AG04449 (cell line): ENCODE measurements around the gene ZNF311.
"Not testable (repeated sequence)": the region's sequence is repeated elsewhere in the genome, so short reads cannot be mapped to it uniquely, and the experiment has no call there.

Experiments used
- CTCF ChIA-PET: fragments of 350-600 bp; formaldehyde crosslinking; extraction: SDS; loops from one replicate; lab custom pipeline; 2021; ENCODE audit warnings: antibody characterized with exemption; lab: Yijun Ruan, JAX
- POLR2A ChIA-PET: fragments of 400-600, 350-600 bp; formaldehyde crosslinking; extraction: SDS; loops from one replicate; lab custom pipeline; 2020; ENCODE audit warnings: antibody characterized with exemption, inconsistent platforms; lab: Yijun Ruan, JAX
- DNase-seq: peaks from one replicate; pipeline ENCODE4 v3.0.0-alpha.2; 2010; ENCODE audit warnings: low read depth, low spot score
- H3K4me3 ChIP-seq: 2 replicates; pipeline ENCODE4 v1.5.1; 2011; ENCODE audit warnings: low read depth, mild to moderate bottlenecking, control low read depth, low read length
- TF ChIP-seq, protein P1 (sequence below): IDR thresholded peaks from one replicate; pipeline ENCODE4 v1.5.1; 2011; ENCODE audit warnings: mild to moderate bottlenecking, moderate library complexity, low read length, control low read depth, inconsistent platforms; ENCODE audit not compliant: insufficient read depth; ENCODE audit errors: missing control alignments

Gene ZNF311

DNA sequence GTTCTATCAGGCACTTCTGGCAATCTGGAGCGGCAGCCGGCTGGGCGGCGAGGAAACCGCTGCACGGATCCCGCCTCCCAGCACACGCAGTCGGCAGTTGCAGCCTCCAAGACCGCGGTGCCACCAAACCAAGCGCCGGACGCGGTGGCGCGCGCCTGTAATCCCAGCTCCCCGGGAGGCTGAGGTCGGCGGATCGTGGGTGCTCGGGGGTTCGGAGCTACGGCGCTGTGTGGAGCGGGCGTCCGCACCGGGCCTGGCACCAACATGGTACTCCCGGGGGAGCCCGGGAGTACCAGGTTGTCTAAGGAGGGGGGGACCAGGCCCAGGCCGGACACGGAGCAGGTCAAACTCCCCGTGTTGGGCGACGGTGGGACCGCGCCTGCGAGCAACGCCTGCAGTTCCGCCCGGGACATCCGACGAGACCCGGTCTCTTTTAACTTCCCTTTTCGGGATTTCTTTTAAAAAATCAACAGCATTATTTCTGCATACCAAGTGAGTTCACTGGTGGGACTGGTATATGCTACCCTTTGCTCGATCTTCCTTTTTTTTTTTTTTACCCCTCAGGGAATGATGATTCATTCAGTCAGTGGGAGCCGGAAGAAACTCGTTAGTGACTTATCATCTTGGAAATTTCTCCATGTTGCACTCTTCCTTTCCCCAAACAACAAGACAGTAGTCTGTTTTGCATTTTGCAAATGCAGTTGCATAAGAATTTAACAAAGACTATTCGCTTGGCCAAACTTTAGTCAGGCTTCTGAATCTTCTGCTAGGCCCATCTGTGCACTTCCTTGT lies 27.6 kb downstream of the ZNF311 start:
- ChIA-PET POLR2A (no interaction called here), CTCF (no interaction called here)
- no peak for DNase-seq
- TF ChIP-seq, protein P1, sequence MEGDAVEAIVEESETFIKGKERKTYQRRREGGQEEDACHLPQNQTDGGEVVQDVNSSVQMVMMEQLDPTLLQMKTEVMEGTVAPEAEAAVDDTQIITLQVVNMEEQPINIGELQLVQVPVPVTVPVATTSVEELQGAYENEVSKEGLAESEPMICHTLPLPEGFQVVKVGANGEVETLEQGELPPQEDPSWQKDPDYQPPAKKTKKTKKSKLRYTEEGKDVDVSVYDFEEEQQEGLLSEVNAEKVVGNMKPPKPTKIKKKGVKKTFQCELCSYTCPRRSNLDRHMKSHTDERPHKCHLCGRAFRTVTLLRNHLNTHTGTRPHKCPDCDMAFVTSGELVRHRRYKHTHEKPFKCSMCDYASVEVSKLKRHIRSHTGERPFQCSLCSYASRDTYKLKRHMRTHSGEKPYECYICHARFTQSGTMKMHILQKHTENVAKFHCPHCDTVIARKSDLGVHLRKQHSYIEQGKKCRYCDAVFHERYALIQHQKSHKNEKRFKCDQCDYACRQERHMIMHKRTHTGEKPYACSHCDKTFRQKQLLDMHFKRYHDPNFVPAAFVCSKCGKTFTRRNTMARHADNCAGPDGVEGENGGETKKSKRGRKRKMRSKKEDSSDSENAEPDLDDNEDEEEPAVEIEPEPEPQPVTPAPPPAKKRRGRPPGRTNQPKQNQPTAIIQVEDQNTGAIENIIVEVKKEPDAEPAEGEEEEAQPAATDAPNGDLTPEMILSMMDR, result no peak
- H3K4me3 ChIP-seq, result peak overlapping the region; percentile 53

DNA sequence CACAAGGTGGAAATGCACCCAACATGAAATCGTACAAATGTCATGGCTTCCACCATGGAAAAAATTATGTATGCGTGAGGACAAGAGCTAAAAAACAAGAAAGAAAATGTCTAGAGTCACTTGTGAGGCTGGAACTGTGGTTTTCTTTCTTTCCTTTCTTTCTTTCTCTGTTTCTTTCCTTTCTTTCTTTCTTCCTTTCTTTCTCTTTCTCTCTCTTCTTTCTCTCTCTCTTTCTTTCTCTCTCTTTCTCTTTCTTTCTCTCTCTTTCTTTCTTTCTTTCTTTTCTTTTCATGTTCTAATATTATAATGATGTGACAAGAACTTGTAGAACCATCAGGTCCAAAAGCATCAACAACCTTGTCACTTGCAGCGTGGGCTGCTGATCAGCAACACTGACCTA lies 28.4 kb downstream of the ZNF311 start:
- H3K4me3 ChIP-seq, result no peak overlapping the region; the same call in 1 of the 2 replicates
- TF ChIP-seq, protein P1, result no peak
- DNase-seq, result no peak
- ChIA-PET CTCF (interaction anchor here (0.6 kb wide), 1 partner anchor 610 kb away, joined by 3 read pairs; no protein-coding TSS in a partner anchor), POLR2A (no interaction called here)

DNA sequence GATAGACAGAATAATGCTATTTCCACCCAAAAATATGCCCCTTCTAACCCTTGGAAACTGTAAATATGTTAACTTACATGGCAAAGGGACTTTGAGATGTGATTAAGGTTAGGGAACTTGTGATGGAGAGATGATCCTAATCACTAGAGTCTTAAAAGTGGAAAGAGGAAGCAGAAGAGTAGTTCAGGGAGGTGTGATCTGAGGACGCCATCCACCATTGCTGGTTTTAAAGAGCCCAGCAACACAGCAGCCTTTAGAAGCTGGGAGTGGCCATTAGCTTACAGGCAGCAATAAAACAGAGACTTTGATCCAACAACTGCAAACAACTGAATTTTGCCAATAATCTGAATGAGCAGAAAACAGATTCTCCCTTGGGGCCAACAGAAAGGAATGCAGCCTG lies 30.6 kb downstream of the ZNF311 start:
- POLR2A ChIA-PET, result no interaction called here
- CTCF ChIA-PET, result no interaction called here
- H3K4me3 ChIP-seq, result no peak overlapping the region
- no peak for DNase-seq
- TF ChIP-seq, protein P1, result no peak

DNA sequence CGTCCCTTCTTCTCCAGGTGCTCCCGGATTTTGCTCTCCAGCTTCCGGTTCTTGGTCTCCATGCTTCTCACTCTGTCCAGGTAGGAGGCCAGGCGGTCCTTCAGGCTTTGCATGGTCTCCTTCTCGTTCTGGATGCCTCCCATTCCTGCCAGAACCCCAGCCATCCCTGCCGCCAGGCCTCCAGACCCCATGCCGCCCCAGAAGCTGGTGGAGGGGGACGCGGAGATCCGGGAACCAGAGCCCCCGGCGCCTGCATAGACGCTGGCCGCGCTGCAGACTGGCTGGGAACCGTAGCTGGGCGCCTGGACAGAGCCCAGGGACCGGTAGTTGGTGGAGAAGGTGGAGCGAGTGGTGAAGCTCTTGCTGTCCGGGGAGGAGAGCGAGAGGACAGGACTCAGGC lies 35.1 kb downstream of the ZNF311 start:
- POLR2A ChIA-PET, CTCF ChIA-PET, H3K4me3 ChIP-seq, DNase-seq: not testable (repeated sequence)

DNA sequence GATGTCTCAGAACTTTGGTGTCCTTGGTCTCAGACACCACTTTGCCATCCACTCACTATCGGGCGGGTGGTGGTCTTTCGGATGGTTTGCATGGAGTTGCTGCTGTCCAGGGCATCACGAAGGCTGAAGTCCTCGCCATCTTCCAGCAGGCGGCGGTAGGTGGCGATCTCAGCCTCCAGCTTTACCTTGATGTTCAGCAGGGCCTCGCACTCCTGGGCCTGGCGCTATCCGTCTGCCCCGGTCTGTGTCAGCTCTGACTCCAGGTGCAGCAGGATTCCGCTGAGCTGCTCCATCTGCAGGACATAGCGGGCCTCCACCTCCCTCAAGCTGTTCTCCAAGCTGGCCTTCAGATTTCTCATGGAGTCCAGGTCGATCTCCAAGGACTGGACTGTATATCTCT lies 36.0 kb downstream of the ZNF311 start:
- ChIA-PET CTCF (no interaction called here), POLR2A (no interaction called here)
- DNase-seq, result no peak
- H3K4me3 ChIP-seq, result no peak overlapping the region
- TF ChIP-seq, protein P1, result no peak

DNA sequence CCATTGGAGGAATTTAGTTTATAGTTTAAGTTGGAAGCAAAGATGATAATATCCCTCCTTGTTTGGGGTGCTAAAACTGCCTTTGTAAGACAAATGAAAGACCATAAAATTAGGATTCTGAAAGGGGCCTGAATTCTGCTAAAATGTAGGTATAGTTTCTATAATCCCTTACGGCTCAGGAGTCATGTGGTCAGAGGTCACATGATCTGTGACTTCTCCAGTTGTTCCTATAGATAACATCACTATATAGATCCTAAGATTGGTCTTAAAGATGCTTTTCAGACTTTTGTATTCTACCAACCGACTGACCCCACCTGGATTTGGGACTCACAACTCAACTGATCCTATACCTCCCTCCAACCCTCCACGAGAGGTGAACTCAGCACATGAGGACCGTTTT lies 36.6 kb downstream of the ZNF311 start:
- TF ChIP-seq, protein P1, result no peak
- POLR2A ChIA-PET, result no interaction called here
- CTCF ChIA-PET, result no interaction called here
- no peak for DNase-seq
- no peak overlapping the region for H3K4me3 ChIP-seq

DNA sequence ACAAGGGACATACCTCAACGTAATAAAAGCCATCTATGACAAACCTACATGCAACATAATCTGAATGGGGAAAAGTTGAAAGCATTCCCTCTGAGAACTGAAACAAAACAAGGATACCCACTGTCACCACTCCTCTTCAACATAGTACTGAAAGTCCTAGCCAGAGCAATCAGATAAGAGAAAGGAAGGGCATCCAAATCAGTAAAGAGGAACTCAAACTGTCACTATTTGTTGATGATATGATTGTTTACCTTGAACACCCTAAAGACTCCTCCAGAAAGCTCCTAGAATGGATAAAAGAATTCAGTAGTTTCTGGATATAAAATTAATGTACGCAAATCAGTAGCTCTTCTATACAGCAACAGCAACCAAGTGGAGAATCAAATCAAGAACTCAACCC lies 39.4 kb downstream of the ZNF311 start:
- CTCF ChIA-PET, result no interaction called here
- no peak for DNase-seq
- TF ChIP-seq, protein P1, result no peak
- no peak overlapping the region for H3K4me3 ChIP-seq
- POLR2A ChIA-PET, result no interaction called here
